ENCODE results near the gene NT5M.
A peak's percentile ranks its signal among the peaks of the same experiment; 100 is the strongest.
"Not testable (repeated sequence)": the region's sequence is repeated elsewhere in the genome, so short reads cannot be mapped to it uniquely, and the experiment has no call there.

Gene NT5M

DNA sequence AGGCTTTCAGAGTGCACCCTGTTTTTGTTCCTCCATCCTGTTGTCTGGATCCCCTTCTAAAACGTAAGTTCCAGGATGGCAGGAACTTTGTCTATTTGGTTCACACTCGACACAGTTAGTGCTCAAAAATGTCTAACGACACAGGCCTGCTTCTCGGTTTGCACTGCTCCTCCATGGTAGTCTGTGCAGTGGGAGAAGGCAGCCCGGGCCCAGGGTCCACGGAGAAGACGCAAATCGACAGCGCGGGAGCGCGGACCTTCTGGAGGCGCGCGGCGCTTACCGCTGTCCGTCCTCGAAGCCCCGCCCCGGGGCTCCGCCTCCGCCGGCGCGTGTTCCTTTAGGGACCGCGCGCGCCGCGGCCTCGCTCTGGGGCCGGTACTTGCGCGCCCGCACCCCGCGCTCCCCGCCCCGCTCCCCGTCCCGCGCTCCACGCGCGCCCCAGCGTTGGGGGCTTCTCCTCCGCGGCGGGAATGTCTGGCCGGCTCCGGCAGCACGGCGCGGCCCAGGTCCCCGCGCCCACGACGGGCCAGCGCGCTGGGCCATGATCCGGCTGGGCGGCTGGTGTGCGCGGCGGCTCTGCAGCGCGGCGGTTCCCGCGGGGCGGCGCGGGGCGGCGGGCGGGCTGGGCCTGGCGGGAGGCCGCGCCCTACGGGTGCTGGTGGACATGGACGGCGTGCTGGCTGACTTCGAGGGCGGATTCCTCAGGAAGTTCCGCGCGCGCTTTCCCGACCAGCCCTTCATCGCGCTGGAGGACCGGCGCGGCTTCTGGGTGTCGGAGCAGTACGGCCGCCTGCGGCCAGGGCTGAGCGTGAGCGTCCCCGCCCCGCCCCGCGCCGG, at the start of gene NT5M:
NT5M (plus strand) TSS at position 364 of the 837 bp plus-strand sequence; CDS start at position 542, 178 bp downstream.
- DNase-seq (ENCODE audit: low read depth) = peak; percentile 68

DNA sequence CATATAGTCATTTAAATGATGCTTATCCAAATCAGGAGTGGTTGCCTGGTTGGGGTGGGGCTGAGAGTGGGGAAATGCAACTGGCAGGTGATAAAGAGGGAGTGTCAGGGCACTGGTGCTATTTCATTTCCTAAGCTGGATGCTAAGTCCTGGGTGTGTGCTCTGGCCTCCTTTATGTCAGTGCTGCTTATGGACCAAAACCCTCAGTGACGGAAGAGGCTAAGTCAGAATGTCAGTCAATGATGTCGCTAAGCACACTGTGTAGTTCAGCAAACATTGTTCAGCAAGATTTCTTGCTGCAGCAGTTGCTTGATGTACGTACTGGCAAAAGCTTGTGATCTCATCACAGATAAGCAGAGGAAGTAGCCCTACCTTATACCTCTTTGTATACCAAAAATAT, 49.8 kb upstream of the NT5M start:
- no peak for DNase-seq (ENCODE audit: low read depth)

- DNase-seq (ENCODE audit: low read depth) = no peak
Measured at GRCh38 chr17:17254036-17254435, 49.1 kb upstream of the NT5M start.

DNA sequence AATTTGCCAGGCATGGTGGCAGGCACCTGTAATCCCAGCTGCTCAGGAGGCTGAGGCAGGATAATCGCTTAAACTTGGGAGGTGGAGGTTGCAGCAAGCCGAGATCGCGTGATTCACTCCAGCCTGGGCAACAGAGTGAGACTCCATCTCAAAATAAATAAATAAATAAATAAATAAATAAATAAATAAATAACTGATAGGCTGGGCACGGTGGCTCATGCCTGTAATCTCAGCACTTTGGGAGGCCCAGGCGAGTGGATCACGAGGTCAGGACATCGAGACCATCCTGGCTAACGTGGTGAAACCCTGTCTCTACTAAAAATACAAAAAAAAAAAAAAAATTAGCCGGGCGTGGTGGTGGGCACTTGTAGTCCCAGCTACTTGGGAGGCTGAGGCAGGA, 47.5 kb upstream of the NT5M start:
- DNase-seq (ENCODE audit: low read depth) = not testable (repeated sequence)

DNA sequence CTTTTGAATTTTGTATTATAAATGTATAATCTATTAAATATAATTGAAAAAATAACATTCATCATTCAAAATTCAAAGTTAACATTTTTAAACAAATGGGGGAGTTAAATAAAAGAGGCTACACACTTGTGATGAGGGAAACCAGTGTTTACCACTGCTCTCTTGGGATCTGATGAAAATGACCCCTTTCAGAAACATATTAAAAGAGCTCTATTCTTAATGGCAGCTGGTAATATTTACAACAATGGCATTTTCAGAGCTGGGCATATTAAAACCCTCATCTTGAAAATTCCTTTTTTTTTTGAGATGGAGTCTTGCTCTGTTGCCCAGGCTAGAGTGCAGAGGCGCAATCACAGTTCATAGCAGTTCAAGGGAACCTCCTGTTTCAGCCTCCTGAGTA, 46.9 kb upstream of the NT5M start:
- no peak for DNase-seq (ENCODE audit: low read depth)

GRCh38 chr17:17258011-17258410, 45.2 kb upstream of the NT5M start:
- no peak for DNase-seq (ENCODE audit: low read depth)

- no peak for DNase-seq (ENCODE audit: low read depth)
Measured at GRCh38 chr17:17258998-17259397, 44.2 kb upstream of the NT5M start.

- no peak for DNase-seq (ENCODE audit: low read depth)
Measured at GRCh38 chr17:17264430-17264829, 38.7 kb upstream of the NT5M start.

DNA sequence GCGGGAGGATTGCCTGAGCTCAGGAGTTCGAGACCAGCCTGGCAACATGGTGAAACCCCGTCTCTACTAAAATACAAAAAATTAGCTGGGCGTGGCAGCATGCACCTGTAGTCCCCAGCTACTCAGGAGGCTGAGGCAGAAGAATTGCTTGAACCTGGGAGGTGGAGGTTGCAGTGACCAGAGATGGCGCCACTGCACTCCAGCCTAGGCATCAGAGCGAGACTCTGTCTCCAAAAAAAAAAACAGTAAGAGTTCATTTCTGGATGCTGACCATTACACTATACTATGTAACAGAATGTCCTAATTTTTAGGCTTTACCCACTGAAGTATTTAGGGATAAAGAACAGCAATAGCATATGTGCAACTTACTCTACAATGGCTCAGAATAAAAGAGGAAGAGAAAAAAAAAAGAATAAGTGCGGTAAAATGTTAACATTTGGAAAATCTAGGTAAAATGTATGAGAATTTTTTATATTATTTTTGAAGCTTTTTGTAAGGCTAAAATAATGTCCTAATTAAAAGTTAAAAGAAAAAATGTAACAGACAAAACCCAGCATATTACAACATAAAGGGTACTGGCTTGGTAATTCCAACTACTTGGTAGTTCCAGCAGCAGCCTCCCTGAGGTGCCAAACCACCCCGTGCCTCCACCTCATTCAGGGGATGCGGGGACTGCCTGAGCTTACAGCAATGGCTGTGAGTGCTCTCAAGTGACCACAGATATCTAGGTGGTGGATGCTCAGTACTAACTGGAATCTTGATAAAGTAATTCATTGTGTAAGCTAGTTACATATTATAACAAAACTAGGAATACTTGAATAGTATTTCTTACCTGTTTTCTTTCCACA, 33.0 kb upstream of the NT5M start:
- DNase-seq (ENCODE audit: low read depth) = peak; percentile 8

- no peak for DNase-seq (ENCODE audit: low read depth)
Measured at GRCh38 chr17:17275971-17276370, 27.2 kb upstream of the NT5M start.

DNA sequence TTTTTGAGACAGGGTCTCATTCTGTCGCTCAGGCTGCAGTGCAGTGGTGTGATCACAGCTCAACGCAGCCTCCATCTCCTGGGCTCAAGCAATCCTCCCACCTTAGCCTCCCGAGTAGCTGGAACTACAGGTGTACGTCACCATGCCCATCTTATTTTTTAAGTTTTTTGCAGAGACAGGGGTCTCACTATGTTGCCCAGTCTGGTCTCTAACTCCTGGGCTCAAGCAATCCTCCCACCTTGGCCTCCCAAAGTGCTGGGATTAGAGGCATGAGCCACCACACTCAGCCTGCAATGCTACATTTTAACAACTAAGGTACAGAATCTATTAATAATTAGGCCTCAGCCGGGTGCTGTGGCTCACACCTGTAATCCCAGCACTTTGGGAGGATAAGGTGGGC, 25.7 kb upstream of the NT5M start:
- not testable (repeated sequence) for DNase-seq (ENCODE audit: low read depth)

DNA sequence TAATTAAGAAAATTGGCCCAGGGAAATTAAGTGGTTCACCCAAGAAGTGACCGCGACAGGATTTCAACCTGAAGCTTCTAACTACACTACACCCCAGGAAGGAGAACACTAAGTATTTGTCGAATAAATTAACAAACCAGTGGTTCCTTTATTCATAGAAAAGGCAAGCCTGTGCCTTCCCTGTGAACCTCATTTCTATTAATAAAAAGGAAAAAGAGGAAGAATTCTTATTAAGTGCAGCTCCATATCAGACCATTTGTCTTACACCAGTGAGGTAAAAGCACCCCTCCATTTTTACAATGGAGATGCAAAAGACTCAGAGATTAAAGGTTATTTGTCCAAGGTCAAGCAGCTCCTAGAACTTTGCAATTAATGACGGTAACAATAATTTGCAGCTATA, 23.9 kb upstream of the NT5M start:
- no peak for DNase-seq (ENCODE audit: low read depth)

DNA sequence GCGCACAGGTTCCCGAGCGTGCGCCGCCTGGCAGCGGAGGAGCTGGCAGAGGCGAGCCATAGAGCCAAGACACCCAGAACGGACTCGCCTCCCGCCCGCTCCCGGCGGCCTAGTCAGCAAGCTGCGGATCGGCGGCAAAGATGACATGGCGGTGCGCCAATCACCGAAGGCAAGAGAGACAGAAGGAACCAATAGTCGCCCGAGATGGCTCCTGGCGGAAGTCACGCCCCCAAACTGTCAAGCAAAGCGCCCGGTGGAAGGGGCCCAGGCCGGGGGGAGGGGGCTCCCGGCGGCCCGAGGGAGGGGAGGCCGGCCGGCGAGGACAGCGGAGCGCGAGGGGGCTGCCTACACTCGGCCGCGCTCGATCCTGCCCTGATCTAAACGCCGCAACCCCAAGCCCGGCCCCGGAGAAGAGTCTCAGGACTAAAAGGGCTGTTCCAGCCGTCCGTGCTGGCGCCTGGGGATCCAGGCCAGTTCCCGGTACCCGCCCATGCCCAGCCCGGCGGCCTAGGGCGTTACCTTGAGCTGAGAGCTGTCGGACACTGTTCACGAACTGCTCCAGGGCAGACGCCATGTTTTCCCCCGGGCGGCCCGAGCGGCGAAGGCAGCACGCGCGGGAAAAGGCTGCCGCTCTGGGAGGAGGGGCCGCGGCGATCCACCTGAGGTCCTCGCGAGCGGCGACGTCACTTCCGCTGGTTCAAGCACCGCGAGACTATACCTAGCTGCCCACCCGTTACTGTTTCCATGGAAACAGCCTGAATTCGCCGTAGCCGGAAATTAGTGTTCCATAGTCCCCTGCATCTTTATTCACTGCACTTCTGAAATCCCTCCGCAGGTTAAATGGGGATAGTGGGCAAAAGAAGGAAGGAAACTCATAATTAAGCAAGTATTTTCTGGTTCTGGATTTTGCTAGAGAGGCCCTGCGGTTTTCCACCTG, 22.3 kb upstream of the NT5M start, which contains the start of gene COPS3:
COPS3 (minus strand) TSS at position 634 of the 937 bp plus-strand sequence; CDS start at position 574, 60 bp downstream.
- DNase-seq (ENCODE audit: low read depth) = peak; percentile 97

DNA sequence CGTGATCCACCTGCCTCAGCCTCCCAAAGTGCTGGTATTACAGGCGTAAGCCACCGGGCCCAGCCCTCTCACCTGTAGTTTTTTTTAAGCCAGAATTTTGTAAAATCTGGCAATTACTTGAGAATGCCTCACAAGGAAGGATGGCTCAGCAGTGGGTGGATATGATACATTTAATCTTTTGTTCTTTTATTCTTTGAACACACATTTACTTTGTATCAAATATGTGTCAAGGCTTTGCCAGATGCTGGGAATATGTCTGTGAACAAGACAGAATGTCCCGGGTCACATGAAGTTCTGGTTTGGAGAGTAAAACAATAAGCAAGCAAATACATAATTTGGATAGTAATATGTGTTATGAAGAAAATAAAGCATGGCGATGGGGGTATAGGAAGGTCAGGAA, 17.2 kb upstream of the NT5M start:
- no peak for DNase-seq (ENCODE audit: low read depth)

DNA sequence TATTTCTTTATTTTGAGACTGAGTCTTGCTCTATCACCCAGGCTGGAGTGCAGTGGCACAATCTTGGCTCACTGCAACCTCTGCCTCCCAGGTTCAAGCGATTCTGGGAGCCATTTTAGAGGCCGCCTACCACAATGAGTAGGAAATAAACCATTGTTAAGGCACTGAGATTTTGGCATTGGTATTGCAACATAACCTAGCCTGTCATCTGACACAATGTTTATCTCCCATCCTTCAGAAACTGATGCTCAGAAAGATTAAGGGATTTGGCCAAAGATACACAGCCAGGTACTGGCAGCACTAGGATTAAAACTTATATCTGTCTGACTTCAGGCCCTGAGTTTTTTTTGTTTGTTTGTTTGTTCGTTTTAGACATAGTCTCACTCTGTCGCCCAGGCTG, 14.1 kb upstream of the NT5M start:
- no peak for DNase-seq (ENCODE audit: low read depth)

- DNase-seq (ENCODE audit: low read depth) = no peak
Measured at GRCh38 chr17:17289701-17290100, 13.5 kb upstream of the NT5M start.

GRCh38 chr17:17295141-17295540, 8.0 kb upstream of the NT5M start:
- DNase-seq (ENCODE audit: low read depth) = no peak

- peak; percentile 57 for DNase-seq (ENCODE audit: low read depth)
Measured at GRCh38 chr17:17297217-17297616, 6.0 kb upstream of the NT5M start.

DNA sequence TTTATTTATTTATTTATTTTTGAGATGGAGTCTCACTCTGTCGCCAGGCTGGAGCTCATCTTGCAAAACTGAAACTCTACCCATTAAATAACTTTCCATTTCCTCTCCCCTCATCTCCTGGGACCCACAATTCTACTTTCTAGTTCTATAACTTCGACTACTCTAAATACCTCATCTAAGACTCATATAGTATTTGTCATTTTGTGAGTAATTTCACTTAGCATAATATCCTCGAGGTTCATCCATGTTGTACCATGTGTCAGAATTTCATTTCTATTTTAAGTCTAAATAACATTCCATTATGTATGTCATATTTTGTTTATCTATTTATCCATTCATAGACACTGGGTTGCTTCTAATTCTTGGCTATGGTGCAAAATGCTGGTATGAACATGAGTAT, 5.1 kb upstream of the NT5M start:
- DNase-seq (ENCODE audit: low read depth) = peak; percentile 60

DNA sequence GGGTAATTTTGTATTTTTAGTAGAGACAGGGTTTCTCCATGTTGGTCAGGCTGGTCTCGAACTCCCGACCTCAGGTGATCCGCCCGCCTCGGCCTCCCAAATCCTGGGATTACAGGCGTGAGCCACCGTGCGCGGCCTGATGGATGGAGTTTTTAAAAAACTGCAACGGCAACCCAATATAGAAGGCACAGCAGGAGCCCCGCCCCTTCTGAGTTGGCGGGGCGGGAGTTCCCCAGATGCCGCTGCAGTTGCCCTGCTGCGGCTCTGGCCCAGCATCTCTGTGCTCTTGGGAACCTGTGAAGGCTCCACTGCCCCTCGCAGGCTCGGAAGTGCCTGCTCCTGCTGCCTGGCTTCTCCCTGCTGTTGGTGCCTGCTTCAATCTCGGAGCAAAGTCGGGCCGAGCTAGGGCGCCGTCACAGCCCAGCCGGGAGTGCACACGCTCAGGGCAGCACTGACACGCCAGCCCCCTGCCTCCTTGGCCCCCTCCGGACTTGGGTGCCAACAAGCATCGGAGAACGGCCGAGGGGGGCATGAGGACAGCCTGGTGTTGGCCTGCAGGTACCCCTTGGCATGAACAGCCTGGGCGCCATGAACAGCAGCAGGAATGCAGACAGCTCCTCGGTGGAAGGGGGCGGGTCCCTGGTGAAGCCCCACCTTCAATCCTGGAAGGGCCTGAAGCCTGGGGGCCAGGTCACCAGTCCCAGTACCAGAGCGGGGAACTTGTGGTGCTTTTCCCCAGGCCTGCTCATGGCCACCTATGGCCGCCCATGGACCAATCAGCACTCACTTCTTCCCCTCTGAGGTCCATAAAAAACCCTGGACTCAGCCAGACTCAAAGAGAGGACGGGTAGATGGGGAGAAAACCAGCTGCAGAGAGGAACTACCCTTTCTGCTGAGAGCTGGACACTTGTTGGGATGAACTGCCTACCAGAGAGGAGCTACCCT, 2.3 kb upstream of the NT5M start:
- DNase-seq (ENCODE audit: low read depth) = peak; percentile 67

DNA sequence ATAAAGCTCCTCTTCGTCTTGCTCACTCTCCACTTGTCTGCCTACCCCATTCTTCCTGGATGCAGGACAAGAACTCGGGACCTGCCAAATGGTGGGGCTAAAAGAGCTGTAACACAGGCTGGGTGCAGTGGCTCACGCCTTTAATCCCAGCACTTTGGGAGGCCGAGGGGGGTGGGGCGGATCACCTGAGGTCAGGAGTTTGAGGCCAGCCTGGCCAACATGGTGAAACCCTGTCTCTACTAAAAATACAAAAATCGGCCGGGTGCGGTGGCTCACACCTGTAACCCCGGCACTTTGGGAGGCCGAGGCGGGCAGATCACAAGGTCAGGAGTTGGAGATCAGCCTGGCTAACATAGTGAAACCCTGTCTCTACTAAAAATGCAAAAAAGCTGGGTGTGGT, 1.5 kb upstream of the NT5M start:
- not testable (repeated sequence) for DNase-seq (ENCODE audit: low read depth)

Data from EH (cell line).